Kidney (tissue), 22 donors: ENCODE results near the gene PRR20E. TPM values are rescaled to one million over a fixed set of nuclear protein-coding genes. Genes with fewer than 3 reads are reported as not detected.
"Not testable (repeated sequence)": the region's sequence is repeated elsewhere in the genome, so short reads cannot be mapped to it uniquely, and the experiment has no call there.

Experiments used
- DNase-seq, 5 donors: peaks; one replicate each; pipeline ENCODE4 v3.0.0-alpha.2; 2013 to 2020
- FAIRE-seq: peaks from 2 replicates; lab custom pipeline; 2012; peaks lifted over from hg19 to GRCh38; lab: Jason Lieb, UNC
- H3K27ac ChIP-seq, 2 donors: one replicate each; pipeline ENCODE4 v1.7.0; 2013; ENCODE audit warnings: low read depth in 2 of 2, low read length in 2 of 2, inconsistent platforms in 1 of 2
- H3K27me3 ChIP-seq: one replicate; pipeline ENCODE4 v1.7.1; 2013; ENCODE audit warnings: low read length, inconsistent platforms; ENCODE audit not compliant: control insufficient read depth, insufficient read depth
- H3K36me3 ChIP-seq, 3 donors: one replicate each; pipeline versions ENCODE4 v1.7.0 to v1.7.1; 2013; ENCODE audit warnings: low read length in 3 of 3, control low read depth in 1 of 3, inconsistent platforms in 1 of 3; ENCODE audit not compliant: insufficient read depth in 3 of 3, control insufficient read depth in 2 of 3
- H3K4me1 ChIP-seq, 3 donors: one replicate each; pipeline versions ENCODE4 v1.7.0 to v1.7.1; 2013; ENCODE audit warnings: low read length in 3 of 3, inconsistent platforms in 1 of 3, low read depth in 1 of 3; ENCODE audit not compliant: control insufficient read depth in 2 of 3, insufficient read depth in 2 of 3
- H3K4me3 ChIP-seq, 3 donors: one replicate each; pipeline versions ENCODE4 v1.7.0 to v1.8.1; 2013; ENCODE audit warnings: low read length in 3 of 3, control low read depth in 1 of 3, inconsistent platforms in 1 of 3
- H3K9ac ChIP-seq, 3 donors: one replicate each; pipeline versions ENCODE4 v1.7.0 to v1.7.1; 2013; ENCODE audit warnings: low read length in 3 of 3, control low read depth in 1 of 3, inconsistent platforms in 1 of 3
- H3K9me3 ChIP-seq, 3 donors: one replicate each; pipeline versions ENCODE4 v1.7.0 to v1.7.1; 2013; ENCODE audit warnings: low read length in 3 of 3, control low read depth in 1 of 3, inconsistent platforms in 1 of 3; ENCODE audit not compliant: control insufficient read depth in 2 of 3, insufficient read depth in 1 of 3
- intact Hi-C: fragments of 100-400 bp; cut with DNase I; formaldehyde crosslinking; loops from one replicate; pipeline ENCODE4 v1.11.1; 2022
- long read RNA-seq, 10 donors: library from polyadenylated mRNA in 1 of 10; unstranded in 1 of 10; transcript quantifications; one replicate each; pipeline ENCODE4 v2.0.0 and lab custom pipeline, GENCODE V29; 2021 to 2026
- polyA plus RNA-seq: library from polyadenylated mRNA; stranded (reverse); fragments of 350-450 nt; fragmentation: Illumina TruSeq; extraction: RNeasy Lipid Tissue Mini Kit (QIAGEN cat#74804); gene quantifications from one replicate; pipeline ENCODE4 v1.2.3, GENCODE V29; 2014; ENCODE audit warnings: low read depth, low replicate concordance; ENCODE audit not compliant: insufficient read depth
- total RNA-seq: library from RNA; stranded (reverse); fragmentation: NEBNext Ultra II Directional; extraction: Animal tissue kit (Norgen Biotek cat#: 25700); gene quantifications from one replicate; pipeline ENCODE4 v1.2.1, GENCODE V29; 2021
- TF ChIP-seq, protein P1 (sequence below): IDR thresholded peaks from 3 replicates; pipeline ENCODE4 v1.5.1; 2012; ENCODE audit warnings: mild to moderate bottlenecking, moderate library complexity, borderline replicate concordance; ENCODE audit not compliant: insufficient read depth; ENCODE audit errors: extremely low read depth
- donor health status: control.
- donor health status: control.
- donor health status: control.
- donor health status: control.
- donor health status: control.
- donor health status: DM: yes; HTN: yes; CAD: no.
- donor health status: Normal renal cell carcinoma (clear cell type).

PRR20E gene
- total RNA-seq: not detected
- polyA plus RNA-seq: not detected
- long read RNA-seq, donor 1: 0 reads
- long read RNA-seq, donor 2: 0 reads
- long read RNA-seq, donor 3: 0 reads
- long read RNA-seq, donor 4: 0 reads
- long read RNA-seq, donor 5: 0 reads
- long read RNA-seq, donor 6: 0 reads
- long read RNA-seq, donor 7: 0 reads
- long read RNA-seq, donor 8: 0 reads
- long read RNA-seq, donor 9: 0 reads
- long read RNA-seq, donor 10: 0 reads

- H3K27me3 ChIP-seq, FAIRE-seq, H3K27ac ChIP-seq, intact Hi-C loops, H3K4me1 ChIP-seq, H3K36me3 ChIP-seq, H3K9ac ChIP-seq, H3K9me3 ChIP-seq, H3K4me3 ChIP-seq, DNase-seq: not testable (repeated sequence)
These were observed at the start of gene PRR20E for GRCh38 chr13:57166897-57167296. Gene PRR20E (plus strand): TSS chr13:57167197. CDS start chr13:57167584, 387 bp downstream.

DNA sequence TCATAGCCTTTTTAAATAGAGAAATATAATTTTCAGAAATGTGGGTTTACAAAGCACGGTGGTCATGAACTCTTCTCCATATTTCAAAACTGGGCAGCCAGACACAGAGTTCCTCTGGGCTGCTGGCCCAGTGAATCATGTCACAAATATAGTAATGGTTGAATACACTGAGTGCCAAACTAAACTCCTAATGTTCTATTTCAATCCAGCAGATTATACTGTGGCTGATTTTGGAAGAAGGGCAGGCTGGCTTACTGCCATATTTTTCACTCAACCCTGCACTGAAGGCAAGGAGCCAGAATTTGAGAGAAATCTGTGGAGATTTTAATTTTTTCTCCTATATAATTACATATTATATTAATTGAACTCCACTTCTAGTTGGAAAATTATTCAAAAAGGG is 43.3 kb upstream of the PRR20E start:
- TF ChIP-seq, protein P1, sequence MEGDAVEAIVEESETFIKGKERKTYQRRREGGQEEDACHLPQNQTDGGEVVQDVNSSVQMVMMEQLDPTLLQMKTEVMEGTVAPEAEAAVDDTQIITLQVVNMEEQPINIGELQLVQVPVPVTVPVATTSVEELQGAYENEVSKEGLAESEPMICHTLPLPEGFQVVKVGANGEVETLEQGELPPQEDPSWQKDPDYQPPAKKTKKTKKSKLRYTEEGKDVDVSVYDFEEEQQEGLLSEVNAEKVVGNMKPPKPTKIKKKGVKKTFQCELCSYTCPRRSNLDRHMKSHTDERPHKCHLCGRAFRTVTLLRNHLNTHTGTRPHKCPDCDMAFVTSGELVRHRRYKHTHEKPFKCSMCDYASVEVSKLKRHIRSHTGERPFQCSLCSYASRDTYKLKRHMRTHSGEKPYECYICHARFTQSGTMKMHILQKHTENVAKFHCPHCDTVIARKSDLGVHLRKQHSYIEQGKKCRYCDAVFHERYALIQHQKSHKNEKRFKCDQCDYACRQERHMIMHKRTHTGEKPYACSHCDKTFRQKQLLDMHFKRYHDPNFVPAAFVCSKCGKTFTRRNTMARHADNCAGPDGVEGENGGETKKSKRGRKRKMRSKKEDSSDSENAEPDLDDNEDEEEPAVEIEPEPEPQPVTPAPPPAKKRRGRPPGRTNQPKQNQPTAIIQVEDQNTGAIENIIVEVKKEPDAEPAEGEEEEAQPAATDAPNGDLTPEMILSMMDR: no peak
- DNase-seq (peak in 1 of 5 donors; percentile 4), FAIRE-seq (no peak)
- Histone ChIP-seq H3K27ac (no peak overlapping the region), H3K4me3 (no peak overlapping the region), H3K9ac (no peak overlapping the region), H3K36me3 (no peaks in the 10 kb centered on the region), H3K9me3 (peaks cover 0 to 5% (median 0%) of the 10 kb centered on the region in 3 donors), H3K4me1 (no peaks in the 10 kb centered on the region), H3K27me3 (no peaks in the 10 kb centered on the region)
- intact Hi-C loops: no loop called here

- intact Hi-C loops: no loop called here
- Histone ChIP-seq H3K36me3 (no peaks in the 10 kb centered on the region), H3K4me3 (no peak overlapping the region), H3K9me3 (no peaks in the 10 kb centered on the region), H3K27me3 (no peaks in the 10 kb centered on the region), H3K27ac (no peak overlapping the region), H3K4me1 (no peaks in the 10 kb centered on the region), H3K9ac (no peak overlapping the region)
- TF ChIP-seq, protein P1: no peak
- DNase-seq (no peak), FAIRE-seq (no peak)
These were observed 38.1 kb upstream of the PRR20E start for GRCh38 chr13:57128909-57129308.

GRCh38 chr13:57136093-57136492 is 30.9 kb upstream of the PRR20E start:
- intact Hi-C loops: no loop called here
- no peak for DNase-seq
- Histone ChIP-seq H3K27ac (no peak overlapping the region), H3K9ac (no peak overlapping the region), H3K27me3 (no peaks in the 10 kb centered on the region), H3K9me3 (no peaks in the 10 kb centered on the region), H3K4me3 (no peak overlapping the region), H3K4me1 (no peaks in the 10 kb centered on the region), H3K36me3 (no peaks in the 10 kb centered on the region)
- TF ChIP-seq, protein P1: no peak
- no peak for FAIRE-seq
